Measurements from ENCODE around the gene STYX. TPM values are rescaled to one million over a fixed set of nuclear protein-coding genes. Genes with fewer than 3 reads are reported as not detected.
A peak's percentile ranks its signal among the peaks of the same experiment; 100 is the strongest.

STYX gene
- total RNA-seq, 4 donors from 2014 or later, result 10.0 to 31.8 (median 18.3) TPM

DNA sequence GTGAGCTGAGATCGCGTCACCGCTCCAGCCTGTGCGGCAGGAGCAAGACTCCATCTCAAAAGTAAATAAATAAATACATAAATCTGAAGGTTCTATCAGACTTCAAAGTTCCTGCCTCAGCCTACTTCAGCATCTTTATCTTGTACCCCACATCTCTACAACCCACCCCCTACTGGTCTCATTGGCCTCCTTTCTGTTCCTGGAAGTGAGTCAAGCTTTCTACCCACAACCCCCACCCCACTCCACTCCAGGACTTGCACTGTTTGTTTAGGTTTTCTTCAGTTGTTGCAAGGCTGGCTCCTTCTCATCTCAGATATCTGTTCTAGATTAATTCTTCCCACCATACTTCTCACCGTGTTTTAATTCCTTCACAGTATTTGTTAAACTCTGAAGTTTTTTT lies 23.7 kb upstream of the STYX start:
- no peak for DNase-seq
- Histone ChIP-seq H3K27ac (peak overlapping the region; percentile 87), H3K36me3 (no peaks in the 10 kb centered on the region), H3K9me3 (no peaks in the 10 kb centered on the region), H3K27me3 (no peaks in the 10 kb centered on the region), H3K4me1 (no peaks in the 10 kb centered on the region), H3K4me3 (peak overlapping the region; percentile 63 to 74)
- TF ChIP-seq, protein P1, sequence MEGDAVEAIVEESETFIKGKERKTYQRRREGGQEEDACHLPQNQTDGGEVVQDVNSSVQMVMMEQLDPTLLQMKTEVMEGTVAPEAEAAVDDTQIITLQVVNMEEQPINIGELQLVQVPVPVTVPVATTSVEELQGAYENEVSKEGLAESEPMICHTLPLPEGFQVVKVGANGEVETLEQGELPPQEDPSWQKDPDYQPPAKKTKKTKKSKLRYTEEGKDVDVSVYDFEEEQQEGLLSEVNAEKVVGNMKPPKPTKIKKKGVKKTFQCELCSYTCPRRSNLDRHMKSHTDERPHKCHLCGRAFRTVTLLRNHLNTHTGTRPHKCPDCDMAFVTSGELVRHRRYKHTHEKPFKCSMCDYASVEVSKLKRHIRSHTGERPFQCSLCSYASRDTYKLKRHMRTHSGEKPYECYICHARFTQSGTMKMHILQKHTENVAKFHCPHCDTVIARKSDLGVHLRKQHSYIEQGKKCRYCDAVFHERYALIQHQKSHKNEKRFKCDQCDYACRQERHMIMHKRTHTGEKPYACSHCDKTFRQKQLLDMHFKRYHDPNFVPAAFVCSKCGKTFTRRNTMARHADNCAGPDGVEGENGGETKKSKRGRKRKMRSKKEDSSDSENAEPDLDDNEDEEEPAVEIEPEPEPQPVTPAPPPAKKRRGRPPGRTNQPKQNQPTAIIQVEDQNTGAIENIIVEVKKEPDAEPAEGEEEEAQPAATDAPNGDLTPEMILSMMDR (IDR thresholded peaks at IDR 0.05), result no peak
- no peak for TF ChIP-seq POLR2A (IDR thresholded peaks at IDR 0.05)
- intact Hi-C loops (cut with DNase I; ENCODE audit: low total_unique reads), result no loop called here

DNA sequence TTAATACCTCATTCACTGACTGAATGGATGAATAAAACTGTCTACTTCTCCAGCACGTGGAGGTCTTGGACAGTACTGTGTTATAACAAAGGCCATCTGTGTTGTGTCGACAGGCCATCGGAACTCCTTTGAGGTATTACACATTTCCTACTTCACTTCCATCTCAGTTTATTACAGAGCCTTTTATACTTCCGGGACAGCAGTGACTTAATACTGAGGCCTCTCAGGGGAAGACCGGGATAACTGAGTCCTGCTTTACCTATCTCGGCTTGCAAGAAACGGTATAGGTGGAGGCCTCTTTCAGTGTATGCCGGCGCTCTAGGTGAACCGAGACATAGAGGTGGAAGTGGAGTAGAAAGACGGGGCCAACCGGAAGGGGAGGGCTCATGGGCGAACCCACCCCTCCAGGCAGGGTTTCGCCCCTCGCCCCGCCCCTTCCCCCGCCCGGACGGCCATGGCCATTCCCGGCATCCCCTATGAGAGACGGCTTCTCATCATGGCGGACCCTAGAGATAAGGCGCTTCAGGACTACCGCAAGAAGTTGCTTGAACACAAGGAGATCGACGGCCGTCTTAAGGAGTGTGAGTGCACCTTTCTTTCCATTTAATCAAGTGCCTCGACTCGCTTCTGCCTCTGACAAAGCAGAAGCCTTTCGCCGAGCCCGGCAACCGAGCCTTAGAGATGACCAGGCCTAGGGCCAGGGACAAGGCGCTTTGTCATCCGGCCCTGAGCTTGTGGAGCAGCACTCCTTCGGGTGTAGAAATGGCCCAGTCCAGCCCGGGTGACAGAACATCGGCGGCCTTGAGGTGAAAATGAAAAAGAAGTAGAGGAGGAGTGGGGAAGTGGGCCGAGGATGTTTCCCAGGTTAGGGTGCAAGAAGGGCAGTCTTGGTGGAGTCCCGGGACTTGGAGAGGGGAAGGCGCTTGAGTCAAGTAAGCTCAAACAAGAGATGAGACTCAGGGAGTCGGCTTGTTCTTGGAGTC lies 23.0 kb upstream of the STYX start, which contains the start of gene PSMC6:
Gene PSMC6 (plus strand): TSS at position 477 of the 983 bp plus-strand sequence. CDS start 20 bp downstream, at position 497.
- Histone ChIP-seq H3K9me3 (no peaks in the 10 kb centered on the region), H3K27me3 (no peaks in the 10 kb centered on the region), H3K4me3 (peak within 1 kb of the TSS; percentile 63 to 74), H3K4me1 (no peaks in the 10 kb centered on the region), H3K36me3 (no peaks in the 10 kb centered on the region), H3K27ac (peak within 1 kb of the TSS; percentile 87)
- TF ChIP-seq POLR2A (IDR thresholded peaks at IDR 0.05), result peak; percentile 62 to 71
- TF ChIP-seq, protein P1 (IDR thresholded peaks at IDR 0.05), result no peak
- peak; percentile 93 to 95 for DNase-seq
- intact Hi-C loops (cut with DNase I; ENCODE audit: low total_unique reads), result no loop called here

DNA sequence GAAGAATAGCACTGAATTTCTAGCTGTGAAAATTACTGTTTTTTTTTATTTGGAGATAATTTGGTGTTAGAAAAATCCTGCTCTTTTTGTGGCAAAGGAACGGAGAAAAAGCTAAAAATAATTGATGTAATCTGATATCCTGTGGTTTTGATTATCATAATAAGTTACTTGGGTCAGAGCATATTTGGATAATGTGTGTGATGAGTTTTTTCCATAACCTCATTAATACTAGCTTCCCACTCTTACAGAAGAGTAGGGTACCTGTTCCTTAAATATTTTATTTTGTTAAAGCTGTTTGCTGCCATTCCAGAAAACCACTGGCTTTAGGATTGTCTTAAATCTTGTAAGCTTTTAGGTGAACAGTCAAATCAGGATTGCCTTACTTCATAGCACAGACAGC lies 18.3 kb upstream of the STYX start:
- H3K27ac ChIP-seq, result no peak overlapping the region
- no peak for TF ChIP-seq POLR2A (IDR thresholded peaks at IDR 0.05)
- TF ChIP-seq, protein P1 (IDR thresholded peaks at IDR 0.05), result no peak
- no peaks in the 10 kb centered on the region for H3K4me1 ChIP-seq
- intact Hi-C loops (cut with DNase I; ENCODE audit: low total_unique reads), result no loop called here
- no peaks in the 10 kb centered on the region for H3K36me3 ChIP-seq
- H3K27me3 ChIP-seq, result no peaks in the 10 kb centered on the region
- no peaks in the 10 kb centered on the region for H3K9me3 ChIP-seq
- no peak for DNase-seq
- H3K4me3 ChIP-seq, result no peak overlapping the region

DNA sequence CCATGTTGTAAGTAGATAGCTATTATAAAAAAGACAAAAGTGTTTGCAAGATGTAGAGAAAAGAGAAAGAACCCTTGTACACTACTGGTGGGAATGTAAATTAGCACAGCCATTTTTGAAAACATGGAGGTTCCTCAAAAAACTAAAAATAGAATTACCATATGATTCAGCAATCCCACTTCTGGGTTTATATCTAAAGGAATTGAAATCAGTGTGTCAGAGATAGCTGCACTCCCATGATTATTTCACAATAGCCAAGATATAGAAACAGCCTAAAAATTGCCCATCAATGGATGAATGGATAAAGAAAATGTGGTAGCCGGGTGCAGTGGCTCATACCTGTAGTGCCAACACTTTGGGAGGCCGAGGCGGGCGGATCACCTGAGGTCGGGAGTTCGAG lies 13.8 kb upstream of the STYX start:
- H3K27ac ChIP-seq, result no peak overlapping the region
- no peaks in the 10 kb centered on the region for H3K36me3 ChIP-seq
- no peaks in the 10 kb centered on the region for H3K4me1 ChIP-seq
- no peaks in the 10 kb centered on the region for H3K9me3 ChIP-seq
- no peak overlapping the region for H3K4me3 ChIP-seq
- intact Hi-C loops (cut with DNase I; ENCODE audit: low total_unique reads), result no loop called here
- DNase-seq, result no peak
- H3K27me3 ChIP-seq, result no peaks in the 10 kb centered on the region
- TF ChIP-seq, protein P1 (IDR thresholded peaks at IDR 0.05), result no peak
- TF ChIP-seq POLR2A (IDR thresholded peaks at IDR 0.05), result no peak
